Right lobe of liver (tissue), 4 donors: ENCODE measurements around the gene UBE2G2.

ENCODE experiments used
- POLR2A ChIP-seq: fragments of 450-650 bp; IDR thresholded peaks from one replicate; pipeline ENCODE4 v1.6.1; 2017; ENCODE audit warnings: antibody characterized with exemption, mild to moderate bottlenecking
- TF ChIP-seq, protein P1 (sequence below), 4 donors: fragments of 200-600 bp in 3 of 4; fragments of 450-650 bp in 1 of 4; IDR thresholded peaks; one replicate each; pipeline versions ENCODE4 v1.5.1 to v1.8.0; 2016 to 2022; ENCODE audit warnings: antibody characterized with exemption in 4 of 4, mild to moderate bottlenecking in 2 of 4
- donor health status: DM: no; HTN: no; CAD: no.
- donor health status: DM: no; HTN: no; CAD: no.
- donor health status: DM: no; HTN: yes; CAD: no.

GRCh38 chr21:44724926-44725325, 76.7 kb downstream of the UBE2G2 start:
- TF ChIP-seq, protein P1, sequence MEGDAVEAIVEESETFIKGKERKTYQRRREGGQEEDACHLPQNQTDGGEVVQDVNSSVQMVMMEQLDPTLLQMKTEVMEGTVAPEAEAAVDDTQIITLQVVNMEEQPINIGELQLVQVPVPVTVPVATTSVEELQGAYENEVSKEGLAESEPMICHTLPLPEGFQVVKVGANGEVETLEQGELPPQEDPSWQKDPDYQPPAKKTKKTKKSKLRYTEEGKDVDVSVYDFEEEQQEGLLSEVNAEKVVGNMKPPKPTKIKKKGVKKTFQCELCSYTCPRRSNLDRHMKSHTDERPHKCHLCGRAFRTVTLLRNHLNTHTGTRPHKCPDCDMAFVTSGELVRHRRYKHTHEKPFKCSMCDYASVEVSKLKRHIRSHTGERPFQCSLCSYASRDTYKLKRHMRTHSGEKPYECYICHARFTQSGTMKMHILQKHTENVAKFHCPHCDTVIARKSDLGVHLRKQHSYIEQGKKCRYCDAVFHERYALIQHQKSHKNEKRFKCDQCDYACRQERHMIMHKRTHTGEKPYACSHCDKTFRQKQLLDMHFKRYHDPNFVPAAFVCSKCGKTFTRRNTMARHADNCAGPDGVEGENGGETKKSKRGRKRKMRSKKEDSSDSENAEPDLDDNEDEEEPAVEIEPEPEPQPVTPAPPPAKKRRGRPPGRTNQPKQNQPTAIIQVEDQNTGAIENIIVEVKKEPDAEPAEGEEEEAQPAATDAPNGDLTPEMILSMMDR (IDR thresholded peaks at IDR 0.05) = no peak
- TF ChIP-seq POLR2A = no peak
